GM19324 (cell line): ENCODE data around the gene ZNF224.

Source experiments
- ATAC-seq: cut with Tn5 transposase; IDR thresholded peaks from one replicate; pipeline ENCODE4 v1.9.1; 2021; ENCODE audit warnings: mild to moderate bottlenecking, moderate library complexity; ENCODE audit not compliant: unreplicated experiment, low FRiP score

The ZNF224 gene

GRCh38 chr19:44093931-44094765 lies at the start of gene ZNF224:
Gene ZNF224, plus strand, starts transcription at chr19:44094361. Its CDS starts 3,513 bp downstream, at chr19:44097874.
- ATAC-seq, result peak; percentile 92

- ATAC-seq, result peak; percentile 19
Observed at GRCh38 chr19:44050740-44051649, 43.2 kb upstream of the ZNF224 start.

- ATAC-seq, result peak; percentile 86
Observed at GRCh38 chr19:44051650-44052402, 42.3 kb upstream of the ZNF224 start, which contains the start of gene ZNF223. Gene ZNF223, plus strand, starts transcription at chr19:44052036. Its CDS starts 3,141 bp downstream, at chr19:44055177.

- ATAC-seq, result no peak
Observed at GRCh38 chr19:44055870-44056269, 38.3 kb upstream of the ZNF224 start.

- no peak for ATAC-seq
Observed at GRCh38 chr19:44059229-44059628, 34.9 kb upstream of the ZNF224 start.

- ATAC-seq, result no peak
Observed at GRCh38 chr19:44061038-44061437, 33.1 kb upstream of the ZNF224 start.

GRCh38 chr19:44066305-44066704 lies 27.9 kb upstream of the ZNF224 start:
- ATAC-seq, result no peak

GRCh38 chr19:44069415-44069814 lies 24.7 kb upstream of the ZNF224 start:
- no peak for ATAC-seq

- ATAC-seq, result peak; percentile 93
Observed at GRCh38 chr19:44071824-44072542, 22.2 kb upstream of the ZNF224 start, which contains the start of gene ZNF284. Gene ZNF284, plus strand, starts transcription at chr19:44072159. Its CDS starts 4,231 bp downstream, at chr19:44076390.

GRCh38 chr19:44072543-44073401 lies 21.4 kb upstream of the ZNF224 start:
- no peak for ATAC-seq

GRCh38 chr19:44076325-44076724 lies 17.8 kb upstream of the ZNF224 start:
- ATAC-seq, result no peak

GRCh38 chr19:44092108-44092507 lies 2.1 kb upstream of the ZNF224 start:
- no peak for ATAC-seq

- ATAC-seq, result no peak
Observed at GRCh38 chr19:44107751-44108150, 13.6 kb downstream of the ZNF224 start.

- no peak for ATAC-seq
Observed at GRCh38 chr19:44109458-44109857, 15.3 kb downstream of the ZNF224 start.

- ATAC-seq, result no peak
Observed at GRCh38 chr19:44111910-44112463, 17.8 kb downstream of the ZNF224 start.

GRCh38 chr19:44112802-44113137 lies 18.6 kb downstream of the ZNF224 start:
- no peak for ATAC-seq

GRCh38 chr19:44113138-44113783 lies 19.1 kb downstream of the ZNF224 start, which contains the start of gene ZNF225:
Gene ZNF225, plus strand, starts transcription at chr19:44113399. Its CDS starts 2,429 bp downstream, at chr19:44115828.
- peak; percentile 96 for ATAC-seq

- ATAC-seq, result no peak
Observed at GRCh38 chr19:44113784-44114390, 19.7 kb downstream of the ZNF224 start.
